ENCODE data around the gene WNT3A.

GRCh38 chr1:228095938-228096337 lies 89.1 kb downstream of the WNT3A start:
- TF ChIP-seq POLR2A (IDR thresholded peaks at IDR 0.05; ENCODE audit: low read depth): no peak
- TF ChIP-seq, protein P1, sequence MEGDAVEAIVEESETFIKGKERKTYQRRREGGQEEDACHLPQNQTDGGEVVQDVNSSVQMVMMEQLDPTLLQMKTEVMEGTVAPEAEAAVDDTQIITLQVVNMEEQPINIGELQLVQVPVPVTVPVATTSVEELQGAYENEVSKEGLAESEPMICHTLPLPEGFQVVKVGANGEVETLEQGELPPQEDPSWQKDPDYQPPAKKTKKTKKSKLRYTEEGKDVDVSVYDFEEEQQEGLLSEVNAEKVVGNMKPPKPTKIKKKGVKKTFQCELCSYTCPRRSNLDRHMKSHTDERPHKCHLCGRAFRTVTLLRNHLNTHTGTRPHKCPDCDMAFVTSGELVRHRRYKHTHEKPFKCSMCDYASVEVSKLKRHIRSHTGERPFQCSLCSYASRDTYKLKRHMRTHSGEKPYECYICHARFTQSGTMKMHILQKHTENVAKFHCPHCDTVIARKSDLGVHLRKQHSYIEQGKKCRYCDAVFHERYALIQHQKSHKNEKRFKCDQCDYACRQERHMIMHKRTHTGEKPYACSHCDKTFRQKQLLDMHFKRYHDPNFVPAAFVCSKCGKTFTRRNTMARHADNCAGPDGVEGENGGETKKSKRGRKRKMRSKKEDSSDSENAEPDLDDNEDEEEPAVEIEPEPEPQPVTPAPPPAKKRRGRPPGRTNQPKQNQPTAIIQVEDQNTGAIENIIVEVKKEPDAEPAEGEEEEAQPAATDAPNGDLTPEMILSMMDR (IDR thresholded peaks at IDR 0.05): no peak
- no peak for TF ChIP-seq EP300 (IDR thresholded peaks at IDR 0.05)
